SW480 (cell line): ENCODE results near the gene RMDN3.

Experiments
- DNase-seq: peaks from one replicate; pipeline ENCODE4 v3.0.0-alpha.2; 2016; ENCODE audit warnings: low spot score

RMDN3 gene

GRCh38 chr15:40694688-40695468 lies 60.2 kb downstream of the RMDN3 start, which contains the start of gene RAD51:
TSS of gene RAD51 (plus strand) at chr15:40695174. CDS start at chr15:40698759, 3,585 bp downstream.
- peak; percentile 91 for DNase-seq

GRCh38 chr15:40693904-40694687 lies 61.0 kb downstream of the RMDN3 start:
- DNase-seq: no peak

- peak; percentile 71 for DNase-seq
Observed at GRCh38 chr15:40691737-40692136, 63.3 kb downstream of the RMDN3 start.

- no peak for DNase-seq
Observed at GRCh38 chr15:40688932-40689799, 65.9 kb downstream of the RMDN3 start.
